ENCODE measurements around the gene ATF7IP.

DNA sequence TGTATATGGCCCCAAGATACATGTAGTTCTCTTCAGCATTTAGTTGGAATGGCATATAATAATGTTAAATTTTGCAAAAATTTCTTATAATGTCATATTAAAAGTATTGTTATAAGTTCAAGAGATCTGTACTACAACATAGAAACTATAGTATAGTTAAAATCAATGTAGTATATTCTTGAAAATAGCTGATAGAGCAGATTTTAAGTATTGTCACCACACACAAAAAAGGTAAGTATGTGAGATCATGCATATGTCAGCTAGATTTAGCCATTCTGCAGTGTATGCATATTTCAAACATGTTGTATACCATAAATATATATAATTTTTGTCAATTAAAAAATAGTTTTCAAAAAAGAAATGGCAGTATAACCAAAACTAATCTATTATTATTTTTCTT, 115.7 kb downstream of the ATF7IP start:
- TF ChIP-seq CTCF (IDR thresholded peaks at IDR 0.05) (no peak), ZFX (IDR thresholded peaks at IDR 0.05; ENCODE audit: borderline replicate concordance) (no peak)

Data from 22Rv1 (cell line).